ENCODE data around the gene HS3ST5.

DNA sequence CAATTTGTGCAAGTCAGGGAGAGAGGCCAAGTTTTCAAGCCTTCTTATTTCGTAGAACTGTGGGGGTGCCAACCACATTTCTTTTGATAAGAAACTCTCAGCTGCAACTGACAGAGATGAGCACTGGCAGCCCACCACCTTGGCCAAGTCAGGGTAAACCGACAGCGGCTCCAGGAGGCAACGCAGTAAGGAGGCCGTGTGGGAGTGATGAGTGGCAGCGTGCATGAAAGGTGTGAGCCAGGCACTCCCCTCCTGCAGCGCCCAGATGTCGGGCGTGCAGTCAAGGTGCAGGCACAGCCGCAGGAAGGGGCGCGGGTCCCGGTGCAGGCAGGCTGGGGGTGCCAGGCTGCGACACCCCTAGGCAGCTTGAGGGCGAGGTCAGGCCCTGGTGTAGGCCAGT, 322.6 kb downstream of the HS3ST5 start:
- TF ChIP-seq EZH2 (IDR thresholded peaks at IDR 0.05) (no peak), POLR2AphosphoS5 (IDR thresholded peaks at IDR 0.05; ENCODE audit: borderline replicate concordance, low read depth, low read length) (no peak)
